ENCODE data around the gene RBBP8NL.

DNA sequence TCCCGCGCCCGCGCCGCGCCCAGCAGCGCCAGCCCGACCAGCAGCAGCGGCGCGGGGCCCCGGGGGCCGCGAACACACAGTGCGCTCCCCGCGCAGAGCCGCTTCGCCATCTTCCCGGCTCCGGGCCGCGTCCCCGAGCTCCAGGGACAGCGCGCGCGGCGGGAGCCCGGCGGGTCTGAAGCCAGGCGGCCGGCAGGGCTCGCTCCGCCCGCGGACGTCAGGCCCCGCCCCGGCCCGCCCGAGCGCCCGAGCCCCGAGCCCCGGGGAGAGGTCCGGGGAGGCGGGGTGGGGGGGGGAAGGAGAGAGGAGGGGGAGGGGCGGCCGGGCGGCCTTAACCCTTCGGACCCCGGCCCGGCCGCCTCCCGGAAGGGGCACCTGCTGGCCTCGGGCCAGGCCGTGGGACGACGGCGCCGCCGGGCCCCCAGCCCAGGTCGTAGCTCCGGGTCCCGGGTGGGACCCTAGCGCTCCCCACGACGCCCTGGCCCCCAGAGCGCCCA is 60.2 kb downstream of the RBBP8NL start, which contains the start of gene LAMA5:
- TF ChIP-seq, protein P1, sequence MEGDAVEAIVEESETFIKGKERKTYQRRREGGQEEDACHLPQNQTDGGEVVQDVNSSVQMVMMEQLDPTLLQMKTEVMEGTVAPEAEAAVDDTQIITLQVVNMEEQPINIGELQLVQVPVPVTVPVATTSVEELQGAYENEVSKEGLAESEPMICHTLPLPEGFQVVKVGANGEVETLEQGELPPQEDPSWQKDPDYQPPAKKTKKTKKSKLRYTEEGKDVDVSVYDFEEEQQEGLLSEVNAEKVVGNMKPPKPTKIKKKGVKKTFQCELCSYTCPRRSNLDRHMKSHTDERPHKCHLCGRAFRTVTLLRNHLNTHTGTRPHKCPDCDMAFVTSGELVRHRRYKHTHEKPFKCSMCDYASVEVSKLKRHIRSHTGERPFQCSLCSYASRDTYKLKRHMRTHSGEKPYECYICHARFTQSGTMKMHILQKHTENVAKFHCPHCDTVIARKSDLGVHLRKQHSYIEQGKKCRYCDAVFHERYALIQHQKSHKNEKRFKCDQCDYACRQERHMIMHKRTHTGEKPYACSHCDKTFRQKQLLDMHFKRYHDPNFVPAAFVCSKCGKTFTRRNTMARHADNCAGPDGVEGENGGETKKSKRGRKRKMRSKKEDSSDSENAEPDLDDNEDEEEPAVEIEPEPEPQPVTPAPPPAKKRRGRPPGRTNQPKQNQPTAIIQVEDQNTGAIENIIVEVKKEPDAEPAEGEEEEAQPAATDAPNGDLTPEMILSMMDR (conservative IDR thresholded peaks at IDR 0.05; ENCODE audit: low read length), result no peak
- TF ChIP-seq EZH2phosphoT487 (IDR thresholded peaks at IDR 0.05; ENCODE audit: borderline replicate concordance), result no peak
